GM12872 (cell line): ENCODE measurements around the gene RNF183.

Source experiments
- TF ChIP-seq, protein P1 (sequence below): IDR thresholded peaks from 3 replicates; pipeline ENCODE4 v1.5.1; 2011; ENCODE audit warnings: low read depth, mild to moderate bottlenecking, low read length, moderate library complexity; ENCODE audit not compliant: insufficient read depth

The RNF183 gene, protein sequence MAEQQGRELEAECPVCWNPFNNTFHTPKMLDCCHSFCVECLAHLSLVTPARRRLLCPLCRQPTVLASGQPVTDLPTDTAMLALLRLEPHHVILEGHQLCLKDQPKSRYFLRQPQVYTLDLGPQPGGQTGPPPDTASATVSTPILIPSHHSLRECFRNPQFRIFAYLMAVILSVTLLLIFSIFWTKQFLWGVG

DNA sequence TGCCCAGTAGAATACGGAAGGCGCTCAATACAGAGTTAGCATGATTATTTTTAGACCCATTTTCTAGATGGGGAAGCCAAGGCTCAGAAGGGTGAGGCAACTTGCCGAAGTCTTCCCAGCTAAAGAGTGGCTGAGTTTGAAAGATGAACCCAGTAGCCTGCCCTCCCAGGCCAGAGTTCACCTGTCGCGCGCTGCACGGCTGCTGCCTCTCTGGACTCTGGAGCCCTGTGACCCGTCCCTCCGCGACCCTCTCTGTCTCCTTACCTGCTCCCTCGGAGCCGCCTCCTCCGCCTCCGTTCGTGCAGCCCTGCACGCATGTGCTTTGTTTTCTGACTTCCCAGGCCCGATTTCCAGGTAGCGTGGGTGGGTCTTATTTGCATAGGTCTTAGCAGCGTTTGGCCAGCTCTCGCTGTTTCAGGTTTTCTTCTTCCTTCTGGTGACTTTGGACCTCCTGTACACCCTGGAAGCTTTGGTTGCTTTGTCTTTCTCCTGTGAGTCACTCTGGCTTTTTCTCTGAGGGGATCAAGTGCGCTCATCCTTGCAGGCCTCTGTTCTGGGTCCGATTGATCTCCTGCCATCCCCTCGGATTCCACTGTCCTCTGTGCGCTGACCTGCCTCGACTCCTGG, at the start of gene RNF183:
Gene RNF183 (minus strand): TSS at position 585 of the 627 bp plus-strand sequence. CDS start 5,192 bp downstream, outside the sequence.
- TF ChIP-seq, protein P1, sequence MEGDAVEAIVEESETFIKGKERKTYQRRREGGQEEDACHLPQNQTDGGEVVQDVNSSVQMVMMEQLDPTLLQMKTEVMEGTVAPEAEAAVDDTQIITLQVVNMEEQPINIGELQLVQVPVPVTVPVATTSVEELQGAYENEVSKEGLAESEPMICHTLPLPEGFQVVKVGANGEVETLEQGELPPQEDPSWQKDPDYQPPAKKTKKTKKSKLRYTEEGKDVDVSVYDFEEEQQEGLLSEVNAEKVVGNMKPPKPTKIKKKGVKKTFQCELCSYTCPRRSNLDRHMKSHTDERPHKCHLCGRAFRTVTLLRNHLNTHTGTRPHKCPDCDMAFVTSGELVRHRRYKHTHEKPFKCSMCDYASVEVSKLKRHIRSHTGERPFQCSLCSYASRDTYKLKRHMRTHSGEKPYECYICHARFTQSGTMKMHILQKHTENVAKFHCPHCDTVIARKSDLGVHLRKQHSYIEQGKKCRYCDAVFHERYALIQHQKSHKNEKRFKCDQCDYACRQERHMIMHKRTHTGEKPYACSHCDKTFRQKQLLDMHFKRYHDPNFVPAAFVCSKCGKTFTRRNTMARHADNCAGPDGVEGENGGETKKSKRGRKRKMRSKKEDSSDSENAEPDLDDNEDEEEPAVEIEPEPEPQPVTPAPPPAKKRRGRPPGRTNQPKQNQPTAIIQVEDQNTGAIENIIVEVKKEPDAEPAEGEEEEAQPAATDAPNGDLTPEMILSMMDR, result no peak

DNA sequence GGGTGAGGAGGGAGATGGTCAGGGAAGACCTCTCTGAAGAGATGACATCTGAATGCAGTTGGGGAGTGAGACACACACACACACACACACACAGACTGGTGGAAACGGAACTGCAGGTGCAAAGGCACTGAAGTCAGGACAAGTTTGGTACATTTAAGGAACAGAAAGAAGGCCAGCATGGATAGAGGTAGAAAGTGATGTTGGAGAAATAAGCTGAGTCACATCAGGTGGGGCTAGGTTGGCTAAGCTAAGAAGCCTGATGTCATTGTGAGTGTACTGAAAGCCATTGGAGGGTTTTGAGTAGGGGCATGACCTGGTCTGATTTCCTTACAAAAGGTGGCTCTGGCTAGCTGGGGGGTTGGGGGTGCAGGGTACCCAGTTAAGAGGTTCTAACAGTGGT, 49.2 kb upstream of the RNF183 start:
- TF ChIP-seq, protein P1, result no peak

GRCh38 chr9:113352006-113352405, 48.8 kb upstream of the RNF183 start:
- TF ChIP-seq, protein P1, result no peak

DNA sequence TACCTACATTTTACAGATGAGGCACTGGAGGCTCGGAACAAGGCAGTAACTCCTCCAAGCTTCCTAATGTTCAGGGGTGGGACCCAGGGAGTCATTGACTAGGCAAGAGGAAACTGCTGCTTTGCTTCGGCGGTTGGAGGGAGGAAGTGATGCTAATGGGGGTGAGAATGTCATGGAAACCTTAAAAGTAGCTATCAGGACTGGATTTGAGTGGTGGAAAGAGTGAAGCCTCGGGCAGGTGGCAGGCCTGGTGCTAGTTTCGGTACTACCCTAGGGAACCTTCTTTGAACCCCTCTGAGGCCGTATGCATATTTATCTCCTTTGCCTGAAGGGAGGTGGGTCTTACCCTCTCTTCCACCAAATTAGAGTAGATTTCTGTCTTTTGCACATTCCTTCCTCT, 47.8 kb upstream of the RNF183 start:
- TF ChIP-seq, protein P1, result no peak

DNA sequence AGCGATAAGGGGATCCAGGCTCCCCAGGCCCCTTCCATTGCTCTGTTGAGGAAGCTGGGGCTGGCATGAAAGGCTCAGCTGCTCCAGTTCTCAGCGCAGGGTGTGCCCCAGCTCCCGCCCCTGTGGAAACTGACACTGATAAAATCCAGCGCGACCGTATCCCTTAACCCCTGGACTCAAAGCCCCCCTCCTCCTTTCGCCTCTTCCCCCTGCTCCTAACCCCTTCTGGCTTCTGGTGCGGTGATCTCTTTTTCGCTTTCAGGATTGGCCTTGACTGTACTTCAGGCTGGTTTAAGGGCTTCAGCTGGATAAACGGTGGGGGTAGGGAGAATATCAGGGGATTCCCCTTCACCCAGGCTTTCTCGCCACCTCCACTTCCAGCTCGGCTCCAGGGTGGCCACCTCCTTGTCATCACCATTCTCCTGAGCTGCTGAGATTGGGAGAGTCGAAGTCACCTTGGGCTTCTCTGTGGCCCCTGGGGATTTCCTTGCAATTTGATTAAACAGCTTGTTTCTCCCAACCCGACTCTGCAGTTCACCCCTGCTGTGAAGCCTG, 47.0 kb upstream of the RNF183 start:
- TF ChIP-seq, protein P1, result no peak

DNA sequence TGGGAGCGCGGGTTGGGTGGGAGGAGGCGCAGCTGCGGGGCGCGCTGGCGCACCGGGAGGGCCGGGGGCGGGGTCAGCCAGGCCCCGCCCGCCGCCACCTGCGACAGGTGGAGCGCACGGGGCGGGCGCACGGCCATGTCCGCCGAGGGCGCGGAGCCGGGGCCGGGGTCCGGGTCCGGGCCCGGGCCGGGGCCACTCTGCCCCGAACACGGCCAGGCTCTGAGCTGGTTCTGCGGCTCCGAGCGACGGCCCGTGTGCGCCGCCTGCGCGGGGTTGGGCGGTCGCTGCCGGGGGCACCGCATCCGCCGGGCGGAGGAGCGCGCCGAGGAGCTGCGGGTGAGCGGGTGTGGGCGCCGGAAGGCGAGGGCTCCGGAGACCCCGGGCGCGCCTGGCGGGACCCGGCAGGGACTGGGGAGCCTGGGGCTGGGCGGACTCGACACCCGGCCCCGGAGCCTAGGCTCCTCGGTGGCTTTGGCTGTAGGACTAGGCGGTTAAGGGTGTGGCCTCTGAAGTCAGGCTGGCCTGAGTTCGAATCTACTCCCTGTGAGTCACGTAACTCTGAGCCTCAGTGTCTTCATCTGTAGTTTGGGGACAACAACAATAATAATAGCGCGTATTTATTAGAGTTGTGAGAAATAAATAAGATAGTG, 46.4 kb upstream of the RNF183 start, which contains the start of gene BSPRY:
Gene BSPRY (plus strand): TSS at position 97 of the 650 bp plus-strand sequence. CDS start 39 bp downstream, at position 136.
- TF ChIP-seq, protein P1, result no peak

GRCh38 chr9:113349066-113349444, 45.9 kb upstream of the RNF183 start:
- TF ChIP-seq, protein P1, result no peak
